ENCODE results near the gene SLC35B2.

The SLC35B2 gene

DNA sequence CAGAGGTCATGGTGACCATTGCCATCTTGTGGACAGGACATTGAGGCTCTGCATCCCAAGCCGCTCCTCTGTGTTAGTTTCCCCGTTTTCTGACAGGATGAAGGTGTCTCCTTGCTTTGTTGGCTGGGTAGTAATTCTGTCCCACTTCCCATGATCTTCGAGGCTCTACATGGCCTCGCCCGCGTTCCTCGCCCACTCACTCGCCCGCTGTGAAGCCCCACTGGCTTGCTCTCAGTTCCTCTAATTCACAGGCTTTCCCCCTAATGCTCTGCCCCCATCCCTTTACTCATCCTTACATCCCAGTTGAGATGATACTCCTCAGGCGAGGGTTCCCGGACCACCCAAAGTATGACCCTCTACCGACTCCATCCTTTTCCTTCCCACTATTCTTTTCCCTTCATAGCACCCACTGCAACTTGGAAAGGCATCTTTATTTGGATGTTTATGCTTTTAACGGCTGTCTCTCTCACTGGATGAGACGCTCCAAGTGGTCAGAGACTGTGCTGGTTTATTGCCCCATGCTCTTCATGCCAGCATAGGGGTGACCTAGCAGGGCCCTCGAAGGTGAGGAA, 511 bp upstream of the SLC35B2 start:
- TF ChIP-seq, protein P1, sequence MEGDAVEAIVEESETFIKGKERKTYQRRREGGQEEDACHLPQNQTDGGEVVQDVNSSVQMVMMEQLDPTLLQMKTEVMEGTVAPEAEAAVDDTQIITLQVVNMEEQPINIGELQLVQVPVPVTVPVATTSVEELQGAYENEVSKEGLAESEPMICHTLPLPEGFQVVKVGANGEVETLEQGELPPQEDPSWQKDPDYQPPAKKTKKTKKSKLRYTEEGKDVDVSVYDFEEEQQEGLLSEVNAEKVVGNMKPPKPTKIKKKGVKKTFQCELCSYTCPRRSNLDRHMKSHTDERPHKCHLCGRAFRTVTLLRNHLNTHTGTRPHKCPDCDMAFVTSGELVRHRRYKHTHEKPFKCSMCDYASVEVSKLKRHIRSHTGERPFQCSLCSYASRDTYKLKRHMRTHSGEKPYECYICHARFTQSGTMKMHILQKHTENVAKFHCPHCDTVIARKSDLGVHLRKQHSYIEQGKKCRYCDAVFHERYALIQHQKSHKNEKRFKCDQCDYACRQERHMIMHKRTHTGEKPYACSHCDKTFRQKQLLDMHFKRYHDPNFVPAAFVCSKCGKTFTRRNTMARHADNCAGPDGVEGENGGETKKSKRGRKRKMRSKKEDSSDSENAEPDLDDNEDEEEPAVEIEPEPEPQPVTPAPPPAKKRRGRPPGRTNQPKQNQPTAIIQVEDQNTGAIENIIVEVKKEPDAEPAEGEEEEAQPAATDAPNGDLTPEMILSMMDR (conservative IDR thresholded peaks at IDR 0.05), result peak; percentile 34
- no peak for TF ChIP-seq ZFX (IDR thresholded peaks at IDR 0.05)
- H3K27ac ChIP-seq, result peak overlapping the region; percentile 97

DNA sequence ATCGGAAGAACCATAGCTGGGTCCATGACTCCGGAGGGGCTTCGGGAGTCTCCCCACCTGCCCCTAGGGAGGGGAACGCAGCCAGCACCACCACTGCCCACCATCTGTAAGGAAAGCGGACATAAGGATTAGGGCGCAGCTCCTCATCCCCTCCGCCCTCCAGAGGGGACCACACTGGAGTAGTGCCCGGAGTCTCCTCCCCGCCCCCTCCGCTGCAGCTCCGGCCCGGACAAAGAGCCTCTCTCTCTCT, 628 bp downstream of the SLC35B2 start:
- H3K27ac ChIP-seq, result peak overlapping the region; percentile 97

DNA sequence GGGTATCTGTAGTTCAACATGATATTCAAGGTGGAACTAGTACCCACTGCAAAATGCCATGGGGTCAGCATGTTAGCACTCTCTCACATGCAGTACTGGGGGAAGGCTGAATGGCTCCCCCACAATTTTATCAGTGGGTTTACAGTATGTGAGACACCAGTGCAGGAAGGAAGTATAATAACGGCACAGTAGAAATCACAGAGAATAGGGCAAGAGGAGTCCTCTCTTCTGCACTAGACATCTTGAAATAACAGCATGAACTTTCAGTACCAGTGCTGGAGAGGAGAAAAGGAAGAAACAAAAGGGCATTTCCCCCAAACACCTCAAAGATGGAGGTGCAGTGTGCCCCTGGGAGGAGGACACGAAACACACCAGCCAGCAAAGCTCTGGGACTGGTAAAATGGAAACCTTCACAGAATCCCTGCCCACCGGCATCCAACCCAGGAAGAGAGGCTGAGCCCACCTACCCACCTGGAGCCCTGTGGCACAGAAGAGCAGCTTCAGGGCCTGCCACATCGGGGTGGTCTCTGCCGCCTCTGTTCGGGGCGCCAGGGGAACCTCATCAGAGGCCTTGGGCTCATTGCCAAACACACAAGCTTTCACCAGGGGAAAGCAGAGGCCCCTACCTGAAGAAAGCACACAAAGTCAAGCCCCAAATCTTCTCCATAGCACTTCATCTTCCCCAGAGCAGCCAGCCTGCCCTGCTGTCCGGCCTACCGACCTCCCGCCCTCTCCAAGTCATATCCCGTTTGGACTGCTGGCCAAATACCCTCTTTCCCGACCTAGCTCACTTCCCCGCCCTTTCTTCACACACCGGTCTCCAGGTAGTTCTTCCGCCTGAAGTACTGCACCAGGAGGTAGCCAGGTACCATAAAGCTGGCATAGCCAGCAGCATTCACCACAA, 1.2 kb downstream of the SLC35B2 start:
- TF ChIP-seq ZFX (IDR thresholded peaks at IDR 0.05), result no peak
- TF ChIP-seq, protein P1 (conservative IDR thresholded peaks at IDR 0.05), result no peak
- H3K27ac ChIP-seq, result peak overlapping the region; percentile 97

More for the DNA sequence above, 628 bp downstream of the SLC35B2 start:
- TF ChIP-seq ZFX (IDR thresholded peaks at IDR 0.05), result no peak
- TF ChIP-seq, protein P1 (conservative IDR thresholded peaks at IDR 0.05), result no peak

DNA sequence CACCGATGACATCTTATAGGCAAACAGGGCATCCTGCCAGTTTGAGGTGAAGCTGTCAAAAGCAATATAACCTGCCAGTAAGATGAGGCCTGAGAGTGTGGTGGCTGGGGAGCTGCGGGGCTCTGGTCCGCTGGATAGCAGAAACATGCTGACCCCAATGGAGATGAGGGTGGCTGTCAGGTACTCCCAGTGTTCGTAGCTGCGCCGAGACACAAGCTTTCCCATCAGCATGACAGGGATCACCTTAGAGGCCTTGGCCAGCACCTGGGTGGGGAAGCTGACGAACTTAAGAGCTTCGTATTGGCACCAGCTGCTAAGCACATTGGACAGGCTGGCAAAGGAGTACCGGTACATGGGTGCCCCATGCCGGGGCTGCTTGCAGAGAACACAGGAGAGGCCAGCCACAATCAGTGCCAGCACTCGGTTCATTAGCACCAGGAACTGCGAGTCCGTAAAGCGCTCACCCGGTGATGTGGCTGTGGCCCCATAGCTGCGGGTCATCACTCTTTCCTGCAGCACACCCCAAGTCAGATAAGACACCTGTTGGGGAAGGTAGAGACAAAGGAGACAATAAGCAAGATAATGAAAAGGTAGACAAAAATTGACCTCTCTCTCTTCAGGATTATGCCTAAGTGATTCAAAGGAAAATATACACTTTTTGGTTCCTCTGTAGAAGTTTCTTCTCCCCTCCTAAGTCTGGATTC, 2.1 kb downstream of the SLC35B2 start:
- no peak for TF ChIP-seq ZFX (IDR thresholded peaks at IDR 0.05)
- TF ChIP-seq, protein P1 (conservative IDR thresholded peaks at IDR 0.05), result no peak
- peak overlapping the region; percentile 97; the same call in 1 of the 2 replicates for H3K27ac ChIP-seq

DNA sequence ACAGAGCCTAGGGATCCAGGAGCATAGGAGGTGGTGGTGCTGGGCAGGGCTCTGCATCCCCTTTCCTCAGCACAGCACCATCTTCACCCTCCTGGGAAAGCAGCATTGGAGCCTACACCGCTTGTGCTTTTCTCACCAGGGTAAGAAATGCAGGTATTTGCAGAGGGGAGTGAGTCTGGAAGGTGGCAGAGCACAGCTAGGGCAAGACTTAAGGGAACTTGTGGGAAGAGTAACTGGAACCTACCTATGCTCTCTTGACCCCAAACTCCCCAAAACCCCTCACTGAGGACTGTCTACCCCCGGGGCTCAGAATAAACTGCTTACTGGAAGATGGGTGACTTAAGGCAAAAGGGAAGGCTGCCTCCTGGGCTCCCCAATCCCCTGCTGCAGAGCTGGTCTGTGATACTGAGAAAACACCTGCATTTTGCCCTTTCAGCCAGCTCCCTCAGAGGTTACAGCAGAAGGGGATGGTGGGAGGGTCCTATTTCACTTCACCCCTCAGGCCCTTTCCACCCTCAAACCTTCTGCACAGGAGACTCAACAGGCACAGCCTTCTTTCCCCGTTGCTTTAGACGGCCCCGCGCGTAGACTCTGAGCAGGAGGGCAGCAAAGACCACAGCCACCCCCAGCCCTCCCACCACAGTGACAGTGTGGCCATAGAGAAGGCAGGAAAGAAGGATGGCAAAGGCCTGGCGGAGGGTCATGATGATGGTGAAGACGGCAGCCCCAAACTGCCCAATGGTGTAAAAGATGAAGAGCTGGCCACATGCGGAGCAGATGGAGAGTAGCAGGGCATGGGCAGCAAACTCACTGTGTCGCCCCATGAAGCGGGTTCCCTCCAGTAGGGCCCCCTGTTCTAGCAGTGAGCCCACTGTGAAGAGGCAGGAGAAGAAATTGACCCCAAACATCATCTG, 2.9 kb downstream of the SLC35B2 start:
- H3K27ac ChIP-seq, result no peak overlapping the region
- no peak for TF ChIP-seq ZFX (IDR thresholded peaks at IDR 0.05)
- TF ChIP-seq, protein P1 (conservative IDR thresholded peaks at IDR 0.05), result no peak

DNA sequence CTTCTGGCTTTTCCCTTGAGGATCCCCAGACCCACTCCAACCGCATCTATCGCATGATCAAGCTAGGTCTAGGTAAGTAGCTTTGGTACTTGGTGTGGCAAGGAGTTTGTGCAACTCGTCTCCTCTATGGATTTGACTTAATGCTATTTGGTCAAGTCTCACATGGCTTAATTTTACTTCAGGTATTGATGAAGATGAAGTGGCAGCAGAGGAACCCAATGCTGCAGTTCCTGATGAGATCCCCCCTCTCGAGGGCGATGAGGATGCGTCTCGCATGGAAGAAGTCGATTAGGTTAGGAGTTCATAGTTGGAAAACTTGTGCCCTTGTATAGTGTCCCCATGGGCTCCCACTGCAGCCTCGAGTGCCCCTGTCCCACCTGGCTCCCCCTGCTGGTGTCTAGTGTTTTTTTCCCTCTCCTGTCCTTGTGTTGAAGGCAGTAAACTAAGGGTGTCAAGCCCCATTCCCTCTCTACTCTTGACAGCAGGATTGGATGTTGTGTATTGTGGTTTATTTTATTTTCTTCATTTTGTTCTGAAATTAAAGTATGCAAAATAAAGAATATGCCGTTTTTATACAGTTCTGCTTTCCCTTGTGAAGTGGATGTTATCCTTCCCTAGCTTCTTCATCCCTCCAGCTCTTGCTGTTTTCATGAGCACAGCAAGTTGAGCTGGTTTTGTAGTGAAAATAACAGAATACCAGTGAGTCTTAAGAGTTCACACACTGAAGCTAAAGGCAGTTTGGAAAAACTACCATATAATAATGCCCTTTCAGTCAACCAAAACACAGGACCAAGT, 3.8 kb downstream of the SLC35B2 start:
- no peak overlapping the region for H3K27ac ChIP-seq
- TF ChIP-seq, protein P1 (conservative IDR thresholded peaks at IDR 0.05), result peak; percentile 80
- no peak for TF ChIP-seq ZFX (IDR thresholded peaks at IDR 0.05)
